Head of caudate nucleus (tissue), 42 donors: Measurements from ENCODE around the gene FAM153A.
A peak's percentile ranks its signal among the peaks of the same experiment; 100 is the strongest.
"Not testable (repeated sequence)": the region's sequence is repeated elsewhere in the genome, so short reads cannot be mapped to it uniquely, and the experiment has no call there.

Experiments used
- DNase-seq, 42 donors: peaks; one replicate each; pipeline versions ENCODE4 v3.0.0 to v3.0.0-alpha.2; 2020 to 2021; ENCODE audit warnings: mixed read lengths in 7 of 42
- intact Hi-C: fragments of 100-400 bp; cut with DNase I; formaldehyde crosslinking; loops from one replicate; pipeline ENCODE4 v1.15.0; 2022

Gene FAM153A

DNA sequence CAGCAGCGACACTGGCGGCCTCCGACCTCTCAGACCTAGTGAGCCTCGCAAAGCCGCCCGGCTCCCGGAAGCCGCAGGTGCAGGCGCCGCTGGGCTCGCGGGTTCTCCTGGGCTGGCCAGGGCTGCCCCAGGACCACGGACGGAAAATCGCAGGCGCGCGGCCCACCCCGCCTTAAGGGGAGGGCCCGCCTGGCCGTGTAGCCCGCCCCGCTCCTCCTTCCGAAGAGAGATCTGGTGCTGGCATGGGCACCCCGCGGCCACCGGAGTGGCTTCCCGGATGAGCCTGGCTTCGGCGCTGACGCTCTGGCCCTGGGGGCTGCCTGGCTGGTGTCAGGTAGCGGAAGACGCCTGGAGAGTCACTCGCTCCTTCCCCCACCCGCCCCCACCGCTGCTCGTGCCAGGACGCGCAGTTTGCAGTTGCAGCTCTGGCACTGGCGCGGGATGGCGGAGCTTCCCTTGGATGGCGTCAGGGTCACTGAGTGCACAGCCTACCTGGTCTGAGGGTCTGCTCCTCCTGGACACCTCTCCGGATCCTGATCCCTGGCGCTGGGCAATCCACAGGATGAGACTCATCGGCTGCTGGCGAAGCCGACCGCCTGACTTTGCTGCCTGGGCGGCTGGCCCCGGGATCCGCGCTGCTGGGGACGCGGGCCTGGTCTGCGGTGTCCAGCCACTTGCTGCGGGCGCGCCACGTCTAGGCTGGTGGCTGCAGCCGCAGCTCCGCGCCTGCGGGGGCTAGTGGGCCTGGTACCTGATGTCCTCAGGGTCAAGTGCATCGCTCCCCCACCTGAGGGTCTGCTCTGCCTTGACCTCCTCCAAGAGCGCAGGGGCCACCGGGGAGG is at the start of gene FAM153A:
TSS of gene FAM153A (minus strand) at position 108 of the 842 bp plus-strand sequence.
- DNase-seq = peak in 11 of 42 donors; percentile 4 to 51 (median 19)
- intact Hi-C loops = not testable (repeated sequence)

DNA sequence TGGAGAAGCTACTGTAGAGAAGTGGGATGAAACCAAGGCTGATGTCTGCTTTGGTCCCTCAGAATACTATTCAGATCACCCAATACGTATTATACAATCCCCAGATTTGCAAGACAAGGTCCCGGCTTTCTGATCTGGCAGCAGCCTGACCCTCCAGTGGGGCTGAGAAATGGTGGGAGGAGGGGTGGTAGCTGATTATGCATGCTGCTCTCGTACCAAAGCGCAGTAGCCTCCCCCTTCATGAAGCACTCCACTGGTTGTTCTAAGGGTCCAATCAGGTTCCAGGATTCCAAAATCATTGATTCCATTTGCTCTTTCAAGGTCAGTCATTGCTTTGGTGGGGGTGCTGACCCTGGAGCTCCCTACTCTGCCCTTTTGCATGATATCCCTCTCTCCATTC is 49.6 kb upstream of the FAM153A start:
- intact Hi-C loops, DNase-seq: not testable (repeated sequence)

DNA sequence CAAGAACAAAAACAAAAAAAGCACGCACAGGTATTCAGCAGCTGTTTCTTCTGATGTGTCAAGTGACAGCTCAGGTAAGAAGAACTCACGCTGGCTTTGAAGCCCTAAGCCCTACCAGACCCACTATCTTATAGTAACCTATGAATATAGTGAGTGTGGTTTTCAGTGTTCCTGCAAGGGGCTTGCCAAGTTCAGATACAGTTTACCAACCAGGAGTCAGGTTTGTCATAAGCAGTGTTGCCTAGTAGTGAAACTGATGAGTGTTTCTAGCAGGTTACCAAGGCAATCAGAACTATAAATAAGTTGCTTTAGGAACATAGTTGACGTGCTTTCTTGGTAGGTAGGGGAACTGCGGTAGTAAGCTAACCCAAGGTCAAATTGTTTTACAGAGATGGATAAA is 43.4 kb upstream of the FAM153A start:
- intact Hi-C loops, DNase-seq: not testable (repeated sequence)

DNA sequence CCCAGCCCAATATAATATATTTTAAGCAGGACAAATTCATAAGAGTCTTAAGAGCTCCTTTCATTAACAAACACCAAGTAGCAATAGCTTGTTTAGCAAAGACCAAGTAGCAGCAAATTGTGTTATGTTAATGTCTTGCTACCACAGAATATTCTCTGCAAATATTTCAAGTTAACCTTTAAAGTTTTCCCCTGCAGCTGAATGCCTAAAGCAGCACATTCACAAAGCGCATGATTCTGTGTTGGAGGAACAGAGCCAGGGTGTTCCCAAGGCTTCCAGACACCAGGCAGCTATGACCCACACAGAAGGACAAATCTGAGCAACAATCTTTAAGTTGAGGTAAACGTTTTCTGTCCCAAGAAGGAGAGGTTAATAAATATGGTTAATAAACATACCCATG is 42.1 kb upstream of the FAM153A start:
- intact Hi-C loops, DNase-seq: not testable (repeated sequence)

DNA sequence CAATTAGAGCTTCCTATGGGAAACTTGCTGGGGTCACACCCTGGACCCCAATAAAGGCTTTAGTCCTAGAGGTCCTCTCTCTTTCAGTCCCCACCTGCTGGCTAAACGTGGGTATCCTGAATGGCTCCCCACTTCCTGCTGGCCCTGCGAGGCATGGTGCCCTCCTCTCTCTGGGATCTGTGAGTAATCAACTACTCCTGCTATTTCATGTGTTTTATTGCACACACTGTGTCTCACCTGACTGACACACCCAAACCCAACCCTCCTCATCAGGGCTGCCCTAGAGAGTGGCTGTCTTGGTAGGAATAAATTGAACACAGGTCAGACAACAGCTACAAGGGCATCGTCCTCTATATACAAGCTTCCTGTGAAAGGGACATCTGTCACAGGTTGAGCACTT is 39.8 kb upstream of the FAM153A start:
- DNase-seq, intact Hi-C loops: not testable (repeated sequence)

DNA sequence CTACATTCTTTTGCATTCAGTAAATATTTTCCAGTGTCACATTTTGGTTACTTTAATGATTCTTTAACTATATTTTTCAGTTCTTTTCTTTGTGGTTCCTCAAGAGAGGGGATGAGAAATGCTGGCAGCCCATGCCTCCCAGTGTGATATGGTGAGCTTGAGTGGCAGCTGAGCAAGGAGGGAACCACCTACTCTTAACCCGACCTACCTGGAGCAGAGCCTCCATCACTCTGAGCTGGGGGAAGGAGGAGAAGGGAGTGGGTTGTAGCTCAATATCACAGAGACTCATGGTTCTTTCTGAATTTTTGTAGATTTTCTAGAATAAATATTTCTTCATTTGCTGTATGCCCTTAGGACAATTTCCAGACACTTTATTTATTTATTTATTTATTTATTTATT is 37.0 kb upstream of the FAM153A start:
- intact Hi-C loops = not testable (repeated sequence)

DNA sequence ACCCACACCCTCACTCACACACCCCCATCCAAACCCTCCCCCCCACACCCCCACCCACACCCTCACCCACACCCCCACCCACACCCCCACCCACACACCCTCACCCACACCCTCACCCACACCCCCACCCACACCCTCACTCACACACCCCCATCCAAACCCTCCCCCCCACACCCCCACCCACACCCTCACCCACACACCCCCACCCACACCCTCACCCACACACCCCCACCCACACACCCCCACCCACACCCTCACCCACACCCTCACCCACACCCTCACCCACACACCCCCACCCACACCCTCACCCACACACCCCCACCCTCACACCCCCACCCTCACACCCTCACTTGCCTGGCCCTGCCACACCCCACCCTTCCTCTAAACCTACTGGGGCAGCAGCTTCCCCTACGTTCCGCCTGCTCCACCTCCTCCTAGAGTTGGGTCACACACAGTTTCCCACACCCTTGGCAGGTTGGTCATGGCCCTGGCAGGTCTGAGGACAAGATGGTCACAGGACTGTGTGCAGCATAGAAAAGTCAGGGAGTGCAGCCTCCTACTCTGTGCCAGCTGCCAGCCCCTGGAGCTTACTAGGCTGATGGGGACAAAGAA is 30.2 kb upstream of the FAM153A start:
- DNase-seq, intact Hi-C loops: not testable (repeated sequence)

More for the DNA sequence above, 37.0 kb upstream of the FAM153A start:
- not testable (repeated sequence) for DNase-seq

DNA sequence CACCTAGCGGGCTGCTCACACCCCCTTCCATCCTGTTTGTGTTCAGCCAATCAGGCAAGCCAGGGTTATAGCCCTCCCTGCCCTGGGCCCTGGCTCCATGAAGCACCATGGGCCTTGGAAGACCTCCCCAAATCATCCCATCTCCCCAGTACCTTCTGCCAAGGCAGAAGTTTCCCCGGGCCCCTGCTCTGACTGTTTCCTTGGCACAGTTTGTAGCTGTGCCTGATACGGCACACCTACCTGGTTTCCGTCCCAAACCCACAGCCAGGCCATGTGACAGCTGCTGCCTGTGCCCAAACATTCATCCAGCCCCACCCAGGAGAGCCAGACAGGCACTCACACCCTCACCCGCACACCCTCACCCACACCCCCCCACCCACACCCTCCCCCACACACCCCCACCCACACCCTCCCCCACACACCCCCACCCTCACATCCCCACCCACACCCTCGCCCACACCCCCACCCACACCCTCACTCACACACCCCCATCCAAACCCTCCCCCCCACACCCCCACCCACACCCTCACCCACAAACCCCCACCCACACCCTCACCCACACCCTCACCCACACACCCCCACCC is 29.6 kb upstream of the FAM153A start:
- DNase-seq, intact Hi-C loops: not testable (repeated sequence)

DNA sequence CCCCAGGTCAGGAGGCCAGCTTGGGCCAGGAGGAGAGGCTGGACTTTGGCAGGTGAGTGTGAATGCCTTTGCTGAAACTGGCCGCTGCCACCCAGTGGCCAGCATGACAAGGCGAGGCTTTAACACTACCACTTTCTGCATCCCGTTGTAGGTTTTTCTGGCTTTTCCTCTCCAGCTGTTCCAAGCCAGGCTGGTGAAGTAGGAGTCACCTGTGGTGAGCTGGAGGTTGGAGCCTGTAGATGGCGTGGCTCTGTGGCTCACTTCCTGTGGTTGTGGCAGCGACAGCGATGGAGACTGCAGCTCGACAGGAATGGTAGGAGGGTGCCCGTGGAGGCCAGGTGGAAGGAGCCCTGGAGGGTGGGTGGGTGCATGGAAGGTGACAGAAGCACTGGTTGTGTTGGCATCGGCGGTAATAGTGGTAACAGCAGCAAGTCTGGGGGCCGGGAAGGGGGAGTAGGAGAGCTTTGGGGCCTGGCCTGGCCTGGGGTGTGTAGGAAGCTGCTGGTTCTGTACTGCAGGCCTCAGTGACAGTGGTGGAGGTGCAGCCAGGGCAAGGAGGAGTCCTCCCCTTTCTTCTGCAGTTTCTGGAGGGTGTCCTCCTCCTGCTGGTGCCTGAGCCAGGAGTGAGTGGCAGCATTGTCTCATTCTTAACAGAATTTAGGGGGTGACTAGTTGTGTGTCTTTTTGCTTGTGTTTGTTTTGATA is 26.7 kb upstream of the FAM153A start:
- intact Hi-C loops, DNase-seq: not testable (repeated sequence)

DNA sequence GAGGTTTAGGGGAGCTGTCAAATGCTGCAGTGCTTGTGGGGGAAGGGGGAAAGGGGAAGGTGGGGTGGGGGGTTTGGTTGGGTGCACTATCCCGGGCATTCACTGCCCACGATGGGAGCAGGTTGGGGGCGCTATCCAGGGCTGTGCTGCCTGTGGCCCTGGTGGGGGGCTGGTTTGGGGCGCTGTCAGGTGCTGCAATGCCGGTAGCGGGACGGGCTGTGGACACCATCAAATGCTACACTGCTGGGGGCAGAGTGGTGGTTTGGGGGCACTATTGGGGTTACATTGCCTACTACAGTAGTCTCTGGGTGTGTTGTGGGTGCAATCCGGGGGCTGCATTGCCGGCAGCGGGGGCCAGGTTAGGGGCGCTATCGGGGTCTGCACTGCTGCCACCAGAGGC is 25.7 kb upstream of the FAM153A start:
- intact Hi-C loops, DNase-seq: not testable (repeated sequence)

DNA sequence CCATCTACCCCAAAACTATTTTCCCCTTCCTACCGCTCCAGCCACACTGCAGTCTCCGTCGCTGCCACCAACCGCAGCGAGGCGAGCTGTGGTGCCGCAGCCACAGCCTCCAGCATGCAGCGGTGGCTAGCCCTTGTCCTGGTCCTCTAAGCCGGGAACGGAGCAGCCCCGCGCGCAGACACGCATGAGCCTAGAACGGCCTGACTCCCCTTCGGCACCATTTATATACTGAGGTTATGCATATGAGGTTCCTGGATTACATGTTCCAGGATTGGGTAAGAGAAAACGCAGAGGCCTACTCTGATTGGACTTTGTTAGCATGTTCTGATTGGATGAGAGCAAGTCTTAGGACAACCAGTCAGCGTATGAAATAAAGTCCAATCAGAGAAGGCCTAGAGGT is 24.6 kb upstream of the FAM153A start:
- intact Hi-C loops, DNase-seq: not testable (repeated sequence)

DNA sequence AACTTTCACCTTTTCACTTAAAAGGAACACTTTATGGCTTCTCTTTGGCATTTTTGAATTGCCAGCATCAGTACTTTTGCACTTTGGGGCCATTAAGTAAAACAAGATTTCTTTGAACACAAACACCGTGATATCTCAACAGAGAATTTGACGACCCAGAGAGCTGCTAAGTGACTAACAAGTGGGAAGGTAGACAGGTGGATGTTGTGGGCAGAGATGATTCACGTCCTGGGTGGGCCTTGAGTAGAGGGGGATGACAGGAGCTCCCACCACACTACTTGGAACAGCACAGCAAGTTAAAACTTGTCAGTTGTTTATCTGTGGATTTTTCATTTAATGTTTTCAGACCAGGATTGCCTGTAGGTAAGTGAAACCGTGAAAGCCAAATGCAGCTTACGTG is 18.7 kb upstream of the FAM153A start:
- DNase-seq = peak in 6 of 42 donors; percentile 3 to 60 (median 24)
- intact Hi-C loops = not testable (repeated sequence)

DNA sequence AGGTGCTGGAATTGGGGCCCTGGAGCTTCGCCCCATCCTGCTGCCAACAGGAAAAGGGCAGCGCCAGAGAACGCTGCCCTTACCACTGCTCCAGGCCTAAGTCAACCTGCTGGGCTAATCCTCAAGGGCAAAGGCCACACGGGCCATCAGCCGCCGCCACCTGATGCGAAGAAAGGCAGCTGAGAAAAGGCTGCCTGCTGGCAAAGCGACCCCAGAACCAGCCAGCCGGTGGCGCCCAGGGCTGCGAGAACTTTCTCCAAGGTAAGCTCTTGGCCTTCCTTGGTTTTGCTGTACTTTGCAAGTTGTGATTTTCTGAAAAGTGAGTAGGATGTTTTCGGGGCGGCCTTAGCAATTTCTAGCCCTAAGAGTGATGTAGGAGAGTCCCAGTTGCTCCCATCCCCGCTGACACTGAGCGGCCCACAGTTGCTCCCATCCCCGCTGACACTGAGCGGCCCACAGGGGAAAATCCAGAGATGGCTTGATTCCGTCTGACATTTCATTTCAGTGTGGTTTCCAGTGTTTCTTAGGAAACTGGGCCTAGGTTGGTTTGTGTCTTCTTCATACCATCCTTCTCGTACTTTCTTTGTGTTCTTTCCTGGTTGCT is 15.6 kb upstream of the FAM153A start:
- intact Hi-C loops, DNase-seq: not testable (repeated sequence)

DNA sequence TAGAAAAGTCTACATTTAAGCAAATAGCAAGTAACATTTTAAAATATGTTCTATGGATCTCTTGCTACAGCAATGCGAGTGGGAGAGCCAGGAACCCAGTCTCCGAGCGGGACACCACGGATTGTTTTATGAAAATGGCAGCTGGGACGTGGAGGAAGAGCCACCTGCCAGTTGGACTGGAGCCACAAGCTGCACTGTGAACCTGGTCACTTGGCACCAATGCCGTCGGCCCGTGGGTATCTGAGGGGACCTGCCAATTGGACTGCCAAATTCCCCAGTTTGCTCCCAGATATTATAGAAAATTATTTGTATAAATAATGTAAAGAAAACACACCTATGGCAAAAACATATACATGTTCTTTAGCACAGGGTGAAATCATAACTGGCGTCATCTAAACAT is 10.6 kb upstream of the FAM153A start:
- intact Hi-C loops, DNase-seq: not testable (repeated sequence)

DNA sequence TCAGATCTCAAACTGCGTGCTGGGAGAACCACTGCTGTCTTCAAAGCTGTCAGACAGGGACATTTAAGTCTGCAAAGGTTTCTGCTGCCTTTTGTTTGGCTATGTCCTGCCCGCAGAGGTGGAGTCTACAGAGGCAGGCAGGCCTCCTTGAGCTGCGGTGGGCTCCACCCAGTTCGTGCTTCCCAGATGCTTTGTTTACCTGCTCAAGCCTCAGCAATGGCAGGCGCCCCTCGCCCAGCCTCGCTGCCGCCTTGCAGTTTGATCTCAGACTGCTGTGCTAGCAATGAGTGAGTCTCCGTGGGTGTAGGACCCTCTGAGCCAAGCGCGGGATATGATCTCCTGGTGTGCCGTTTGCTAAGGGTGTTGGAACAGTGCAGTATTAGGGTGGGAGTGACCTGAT is 8.9 kb upstream of the FAM153A start:
- DNase-seq, intact Hi-C loops: not testable (repeated sequence)

DNA sequence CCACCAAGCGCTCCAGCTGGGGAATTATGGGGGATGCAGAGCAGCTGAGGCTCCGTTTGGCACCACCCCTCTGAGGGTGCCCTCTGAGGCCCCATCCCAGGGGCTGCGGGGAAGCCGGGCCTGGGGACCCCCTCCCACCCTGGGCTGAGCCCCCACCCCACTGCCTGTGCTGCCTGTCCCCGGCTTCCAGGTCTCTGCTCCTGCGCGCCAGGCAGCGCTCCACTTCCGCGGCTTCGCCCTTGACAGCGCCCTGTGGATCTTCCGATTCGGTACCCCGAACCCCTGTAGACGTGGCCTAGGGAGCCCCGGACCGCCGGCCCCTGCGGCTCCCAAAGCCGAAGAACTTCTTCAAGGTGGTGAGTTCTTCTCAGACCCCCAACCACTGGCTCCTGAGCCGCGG is 530 bp downstream of the FAM153A start:
- intact Hi-C loops = not testable (repeated sequence)
- DNase-seq = peak in 5 of 42 donors; percentile 4 to 32 (median 9)

DNA sequence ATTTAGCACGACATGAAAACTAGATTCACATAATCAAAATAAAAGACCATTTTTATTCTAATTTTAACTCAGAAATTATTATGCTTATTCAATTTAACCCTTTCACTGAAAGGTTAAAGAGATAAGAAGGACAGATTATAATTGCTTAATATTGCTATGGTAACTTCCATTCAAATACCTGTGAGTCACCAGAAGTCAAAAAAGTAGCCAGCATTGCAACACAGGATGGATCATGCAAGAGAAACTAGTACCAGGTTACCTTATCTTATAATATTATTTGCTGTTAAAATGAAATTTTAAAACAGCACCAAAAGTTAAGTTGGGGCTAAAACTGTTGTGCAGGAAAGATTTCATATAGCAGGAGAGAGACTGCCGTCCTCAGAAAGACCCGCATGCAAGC is 11.5 kb downstream of the FAM153A start:
- DNase-seq, intact Hi-C loops: not testable (repeated sequence)

DNA sequence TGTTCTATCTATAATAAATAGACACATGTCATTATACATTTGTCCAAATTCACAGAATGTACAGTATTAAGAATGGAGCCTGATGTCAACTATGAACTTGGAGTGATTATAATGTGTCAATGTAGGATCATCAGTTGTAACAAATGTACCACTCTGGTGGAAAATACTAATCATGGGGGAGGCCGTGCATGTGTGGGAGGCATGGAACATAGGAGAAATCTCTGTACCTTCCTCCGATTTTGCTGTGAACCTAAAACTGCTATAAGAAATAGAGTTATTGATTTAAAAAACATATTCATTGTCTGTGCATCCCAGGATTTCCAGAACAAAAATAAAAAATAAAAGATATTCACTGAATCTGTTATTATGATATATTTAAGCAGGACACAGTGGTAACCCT is 12.1 kb downstream of the FAM153A start:
- DNase-seq = peak in 15 of 42 donors; percentile 7 to 46 (median 19)
- intact Hi-C loops = not testable (repeated sequence)
